Measurements from ENCODE around the gene PSME3IP1. TPM values are rescaled to one million over a fixed set of nuclear protein-coding genes. Genes with fewer than 3 reads are reported as not detected.

PSME3IP1 gene
- total RNA-seq, 4 donors from 2014 or later = 95.7 to 185 (median 120) TPM

DNA sequence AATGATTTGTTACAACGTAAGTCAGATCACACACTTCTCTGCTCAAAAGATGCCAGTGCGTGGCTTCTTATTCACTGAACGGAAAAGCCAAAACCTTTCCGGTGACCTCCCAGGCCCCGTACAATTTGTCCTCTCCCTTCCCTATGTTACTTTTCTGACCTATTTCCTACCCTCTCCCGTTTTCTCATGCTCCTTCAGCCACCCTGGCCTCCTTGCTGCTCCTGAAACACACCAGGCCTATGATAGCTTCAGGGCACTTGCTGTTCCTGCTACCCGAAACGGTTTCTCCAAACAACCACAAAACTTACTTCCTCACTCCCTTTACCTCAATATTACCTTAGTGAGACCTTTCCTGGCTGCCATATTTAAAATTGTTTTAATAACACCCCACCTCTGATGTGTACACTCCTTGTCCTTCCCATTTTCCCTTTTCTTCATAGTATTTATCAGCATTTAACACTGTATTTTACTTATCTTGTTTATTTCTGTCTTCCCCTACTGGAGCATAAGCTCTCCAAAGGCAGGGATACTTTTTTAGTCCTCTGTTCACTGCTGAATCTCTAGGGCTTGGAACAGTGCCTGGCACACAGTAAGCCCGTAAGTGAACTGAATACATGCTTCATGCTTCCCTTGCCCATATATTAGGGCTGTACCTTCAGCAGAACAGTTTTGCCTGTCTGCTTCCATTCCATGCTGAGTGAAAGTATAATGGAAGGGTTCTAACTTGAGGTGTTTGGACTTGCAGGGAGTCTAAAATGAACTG, 48.3 kb upstream of the PSME3IP1 start:
- H3K27ac ChIP-seq = peak overlapping the region in 2 of 4 donors; percentile 34 to 38
- no peak for DNase-seq

DNA sequence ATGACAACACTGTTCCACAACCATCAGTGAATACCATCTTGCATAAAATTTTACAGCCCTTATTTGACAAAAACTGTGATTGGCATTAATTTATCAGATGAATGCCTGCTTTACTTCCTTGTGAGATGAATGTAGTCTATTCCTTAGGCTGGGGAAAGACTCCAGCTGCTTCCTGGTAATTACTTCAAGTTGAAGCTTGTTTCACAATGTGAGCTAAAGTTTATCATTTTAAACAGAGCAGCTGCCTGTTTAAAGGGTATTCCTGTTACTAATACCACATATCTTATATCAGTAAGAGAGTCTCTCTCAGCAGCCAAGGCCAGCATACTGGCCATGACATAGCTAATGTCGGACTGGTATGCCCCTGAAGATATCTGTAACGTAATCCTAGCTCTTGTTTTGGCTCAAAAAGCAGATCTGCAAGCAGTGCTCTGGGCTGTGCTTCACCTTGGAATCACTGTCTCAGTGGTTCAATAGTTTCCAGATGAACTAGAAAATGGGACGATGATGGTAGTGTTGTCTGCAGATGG, 46.0 kb upstream of the PSME3IP1 start:
- intact Hi-C loops (cut with DNase I; ENCODE audit: low total_unique reads) = no loop called here
- Histone ChIP-seq H3K27ac (no peak overlapping the region), H3K27me3 (no peaks in the 10 kb centered on the region), H3K9me3 (no peaks in the 10 kb centered on the region), H3K36me3 (peaks cover 0 to 64% (median 27%) of the 10 kb centered on the region in 4 donors), H3K4me3 (no peak overlapping the region), H3K4me1 (peaks cover 0 to 17% (median 3%) of the 10 kb centered on the region in 4 donors)
- in situ Hi-C loops (cut with MboI; ENCODE audit: low pct_ligation_motif_present in 1 of 4, low pct_unique_long_range_greater_than_20kb in 1 of 4, low sequenced_read_pairs in 3 of 4) = no loop called here
- no peak for TF ChIP-seq POLR2A (IDR thresholded peaks at IDR 0.05)
- WGBS, 2 donors (ENCODE audit: low coverage in 1 of 2) = 91 to 100% methylated on average over 1 to 3 of the region's 3 CpGs
- DNase-seq = no peak

More for the DNA sequence above, 48.3 kb upstream of the PSME3IP1 start:
- no peaks in the 10 kb centered on the region for H3K9me3 ChIP-seq
- H3K4me1 ChIP-seq = peaks cover 0 to 17% (median 3%) of the 10 kb centered on the region in 4 donors
- in situ Hi-C loops (cut with MboI; ENCODE audit: low pct_ligation_motif_present in 1 of 4, low pct_unique_long_range_greater_than_20kb in 1 of 4, low sequenced_read_pairs in 3 of 4) = no loop called here
- 92 to 93% methylated on average over 9 of the region's 9 CpGs for WGBS, 2 donors (ENCODE audit: low coverage in 1 of 2)
- TF ChIP-seq, protein P1, sequence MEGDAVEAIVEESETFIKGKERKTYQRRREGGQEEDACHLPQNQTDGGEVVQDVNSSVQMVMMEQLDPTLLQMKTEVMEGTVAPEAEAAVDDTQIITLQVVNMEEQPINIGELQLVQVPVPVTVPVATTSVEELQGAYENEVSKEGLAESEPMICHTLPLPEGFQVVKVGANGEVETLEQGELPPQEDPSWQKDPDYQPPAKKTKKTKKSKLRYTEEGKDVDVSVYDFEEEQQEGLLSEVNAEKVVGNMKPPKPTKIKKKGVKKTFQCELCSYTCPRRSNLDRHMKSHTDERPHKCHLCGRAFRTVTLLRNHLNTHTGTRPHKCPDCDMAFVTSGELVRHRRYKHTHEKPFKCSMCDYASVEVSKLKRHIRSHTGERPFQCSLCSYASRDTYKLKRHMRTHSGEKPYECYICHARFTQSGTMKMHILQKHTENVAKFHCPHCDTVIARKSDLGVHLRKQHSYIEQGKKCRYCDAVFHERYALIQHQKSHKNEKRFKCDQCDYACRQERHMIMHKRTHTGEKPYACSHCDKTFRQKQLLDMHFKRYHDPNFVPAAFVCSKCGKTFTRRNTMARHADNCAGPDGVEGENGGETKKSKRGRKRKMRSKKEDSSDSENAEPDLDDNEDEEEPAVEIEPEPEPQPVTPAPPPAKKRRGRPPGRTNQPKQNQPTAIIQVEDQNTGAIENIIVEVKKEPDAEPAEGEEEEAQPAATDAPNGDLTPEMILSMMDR (IDR thresholded peaks at IDR 0.05) = no peak
- intact Hi-C loops (cut with DNase I; ENCODE audit: low total_unique reads) = no loop called here
- H3K4me3 ChIP-seq = no peak overlapping the region
- no peaks in the 10 kb centered on the region for H3K27me3 ChIP-seq
- H3K36me3 ChIP-seq = peaks cover 0 to 79% (median 20%) of the 10 kb centered on the region in 4 donors

DNA sequence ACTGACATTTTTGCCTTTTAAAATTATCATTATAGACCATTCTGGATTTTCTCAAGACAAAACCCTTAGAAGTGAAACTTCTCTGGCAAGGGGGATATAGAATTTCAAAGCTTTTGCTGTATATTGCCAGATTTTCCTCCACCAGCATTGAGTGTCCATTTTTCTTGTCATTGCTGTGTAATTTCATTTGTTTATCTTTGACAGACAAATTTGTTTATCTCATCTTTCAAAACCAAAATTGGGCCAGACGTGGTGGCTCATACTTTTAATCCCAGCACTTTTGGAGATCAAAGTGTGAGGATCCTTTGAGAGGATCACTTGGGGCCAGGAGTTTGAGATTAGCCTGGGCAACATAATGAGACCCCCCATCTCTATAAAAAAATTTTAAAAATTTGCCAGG, 43.2 kb upstream of the PSME3IP1 start:
- Histone ChIP-seq H3K4me3 (no peak overlapping the region), H3K27me3 (no peaks in the 10 kb centered on the region), H3K36me3 (peaks cover 0 to 80% (median 38%) of the 10 kb centered on the region in 4 donors), H3K4me1 (peaks cover 0 to 2% (median 0%) of the 10 kb centered on the region in 4 donors), H3K9me3 (no peaks in the 10 kb centered on the region), H3K27ac (no peak overlapping the region)
- intact Hi-C loops (cut with DNase I; ENCODE audit: low total_unique reads) (no loop called here), in situ Hi-C loops (cut with MboI; ENCODE audit: low pct_ligation_motif_present in 1 of 4, low pct_unique_long_range_greater_than_20kb in 1 of 4, low sequenced_read_pairs in 3 of 4) (no loop called here)
- 72 to 88% methylated on average over 1 of the region's 1 CpG for WGBS, 2 donors (ENCODE audit: low coverage in 1 of 2)
- TF ChIP-seq POLR2AphosphoS5 (IDR thresholded peaks at IDR 0.05) (no peak), EP300 (IDR thresholded peaks at IDR 0.05; ENCODE audit: low read depth) (no peak), POLR2A (IDR thresholded peaks at IDR 0.05) (no peak)
- TF ChIP-seq, protein P1 (IDR thresholded peaks at IDR 0.05) = no peak
- DNase-seq = no peak

DNA sequence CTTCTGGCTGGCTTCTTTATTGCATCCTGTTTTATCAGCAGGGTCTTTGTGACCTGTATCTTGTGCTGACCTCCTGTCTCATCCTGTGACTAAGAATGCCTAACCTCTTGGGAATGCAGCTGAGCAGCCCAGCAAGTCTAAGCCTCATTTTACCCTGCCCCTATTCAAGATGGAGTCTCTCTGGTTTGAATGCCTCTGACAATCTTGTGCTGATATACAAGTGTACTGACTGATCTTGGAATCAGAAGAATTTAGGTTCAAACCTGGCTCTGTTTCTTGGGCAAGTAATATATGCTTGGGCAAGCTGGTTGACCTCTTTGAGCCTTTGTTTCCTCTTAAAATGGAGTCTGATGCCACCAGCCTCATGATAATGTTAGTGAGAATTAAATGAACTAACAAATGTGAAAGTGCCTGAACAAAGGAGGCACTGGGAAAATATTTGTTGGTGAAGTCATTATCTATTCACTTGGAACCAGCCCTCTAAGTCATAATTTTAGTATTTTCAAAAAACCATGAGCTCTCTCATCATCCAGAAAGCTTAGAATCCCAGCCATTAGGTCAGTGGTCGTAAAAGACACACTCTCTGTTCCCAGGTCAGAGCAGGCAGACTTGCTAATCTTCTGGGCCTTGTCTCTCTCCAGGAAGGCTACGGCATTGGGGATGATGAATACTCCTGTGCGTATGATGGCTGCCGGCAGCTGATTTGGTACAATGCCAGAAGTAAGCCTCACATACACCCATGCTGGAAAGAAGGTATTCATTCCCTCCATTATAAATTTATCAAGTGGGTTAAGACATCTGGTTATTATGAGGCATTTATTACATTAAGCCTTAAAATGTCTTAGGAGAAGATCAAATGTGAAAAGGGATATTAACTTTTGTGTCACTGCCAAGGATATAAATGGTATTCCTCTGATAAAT, 41.1 kb upstream of the PSME3IP1 start:
- H3K36me3 ChIP-seq = peaks cover 0 to 82% (median 38%) of the 10 kb centered on the region in 4 donors
- no peaks in the 10 kb centered on the region for H3K9me3 ChIP-seq
- intact Hi-C loops (cut with DNase I; ENCODE audit: low total_unique reads) = no loop called here
- in situ Hi-C loops (cut with MboI; ENCODE audit: low pct_ligation_motif_present in 1 of 4, low pct_unique_long_range_greater_than_20kb in 1 of 4, low sequenced_read_pairs in 3 of 4) = no loop called here
- H3K27ac ChIP-seq = no peak overlapping the region
- DNase-seq = no peak
- no peak for TF ChIP-seq POLR2AphosphoS5 (IDR thresholded peaks at IDR 0.05)
- TF ChIP-seq, protein P1 (IDR thresholded peaks at IDR 0.05) = no peak
- no peaks in the 10 kb centered on the region for H3K4me1 ChIP-seq
- 75 to 98% methylated on average over 1 to 4 of the region's 4 CpGs for WGBS, 2 donors (ENCODE audit: low coverage in 1 of 2)
- no peak overlapping the region for H3K4me3 ChIP-seq
- H3K27me3 ChIP-seq = no peaks in the 10 kb centered on the region
